Adipocyte (in vitro differentiated cells): ENCODE data around the gene FBXL4.
"Not testable (repeated sequence)": the region's sequence is repeated elsewhere in the genome, so short reads cannot be mapped to it uniquely, and the experiment has no call there.

ENCODE experiments used
- DNase-seq: peaks from one replicate; pipeline ENCODE4 v3.0.0-alpha.2; 2015; ENCODE audit warnings: low read depth
- H3K27me3 ChIP-seq: replicated peaks from 2 replicates; pipeline ENCODE4 v1.7.0; 2013; ENCODE audit warnings: mild to moderate bottlenecking, low read length, moderate library complexity; ENCODE audit not compliant: control insufficient read depth, insufficient read depth
- H3K36me3 ChIP-seq: 2 replicates; pipeline ENCODE4 v1.7.0; 2013; ENCODE audit warnings: low read length, mild to moderate bottlenecking, moderate library complexity; ENCODE audit not compliant: control insufficient read depth, insufficient read depth, severe bottlenecking
- H3K4me1 ChIP-seq: 2 replicates; pipeline ENCODE4 v1.7.0; 2013; ENCODE audit warnings: mild to moderate bottlenecking, low read length, moderate library complexity; ENCODE audit not compliant: control insufficient read depth, insufficient read depth
- H3K4me3 ChIP-seq: 2 replicates; pipeline ENCODE4 v1.7.0; 2013; ENCODE audit warnings: mild to moderate bottlenecking, low read length, moderate library complexity
- H3K9ac ChIP-seq: 2 replicates; pipeline ENCODE4 v1.7.0; 2013; ENCODE audit warnings: mild to moderate bottlenecking, low read length, moderate library complexity
- H3K9me3 ChIP-seq: 2 replicates; pipeline ENCODE4 v1.7.0; 2013; ENCODE audit warnings: mild to moderate bottlenecking, low read length, moderate library complexity; ENCODE audit not compliant: control insufficient read depth

Gene FBXL4

GRCh38 chr6:98925831-98926230, 21.9 kb downstream of the FBXL4 start:
- no peaks in the 10 kb centered on the region for H3K9me3 ChIP-seq
- peaks cover 10% of the 10 kb centered on the region for H3K36me3 ChIP-seq
- no peak overlapping the region for H3K4me3 ChIP-seq
- no peak overlapping the region for H3K9ac ChIP-seq
- DNase-seq: no peak
- no peaks in the 10 kb centered on the region for H3K27me3 ChIP-seq
- H3K4me1 ChIP-seq: peaks cover 22% of the 10 kb centered on the region

DNA sequence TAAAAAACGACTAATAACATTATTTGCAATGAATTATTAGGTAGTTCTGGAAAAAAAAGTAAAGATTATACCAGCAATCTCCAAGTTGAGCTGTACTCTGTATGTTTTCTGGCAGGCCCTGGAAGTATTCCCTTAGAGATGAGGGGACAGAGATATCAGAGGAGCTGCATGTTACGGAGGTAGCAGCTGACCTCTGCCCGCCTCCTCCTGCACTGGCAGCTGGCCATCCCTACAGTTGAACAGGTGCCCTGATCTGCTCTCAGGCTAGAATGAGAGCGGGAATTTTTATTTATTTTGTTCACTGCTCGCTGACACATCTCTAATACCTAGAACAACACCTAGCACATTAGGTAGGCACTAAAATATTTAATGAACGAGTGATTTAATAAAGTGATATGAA, 23.1 kb downstream of the FBXL4 start:
- Histone ChIP-seq H3K9me3 (no peaks in the 10 kb centered on the region), H3K36me3 (peaks cover 10% of the 10 kb centered on the region), H3K9ac (no peak overlapping the region), H3K4me3 (no peak overlapping the region), H3K4me1 (peaks cover 19% of the 10 kb centered on the region), H3K27me3 (no peaks in the 10 kb centered on the region)
- DNase-seq: no peak

- H3K4me3 ChIP-seq: no peak overlapping the region
- no peak for DNase-seq
These were observed 26.8 kb downstream of the FBXL4 start for GRCh38 chr6:98920904-98921431.

GRCh38 chr6:98910946-98911345, 36.8 kb downstream of the FBXL4 start:
- not testable (repeated sequence) for H3K4me3 ChIP-seq, H3K36me3 ChIP-seq, H3K9me3 ChIP-seq, H3K9ac ChIP-seq, DNase-seq, H3K27me3 ChIP-seq, H3K4me1 ChIP-seq

More at GRCh38 chr6:98920904-98921431, 26.8 kb downstream of the FBXL4 start:
- H3K27me3 ChIP-seq: no peaks in the 10 kb centered on the region
- H3K9ac ChIP-seq: no peak overlapping the region
- H3K4me1 ChIP-seq: peaks cover 19% of the 10 kb centered on the region
- no peaks in the 10 kb centered on the region for H3K9me3 ChIP-seq
- H3K36me3 ChIP-seq: no peaks in the 10 kb centered on the region

- no peaks in the 10 kb centered on the region for H3K9me3 ChIP-seq
- peaks cover 16% of the 10 kb centered on the region for H3K36me3 ChIP-seq
- H3K4me1 ChIP-seq: no peaks in the 10 kb centered on the region
- H3K4me3 ChIP-seq: no peak overlapping the region
- no peaks in the 10 kb centered on the region for H3K27me3 ChIP-seq
- H3K9ac ChIP-seq: no peak overlapping the region
- no peak for DNase-seq
These were observed 38.5 kb downstream of the FBXL4 start for GRCh38 chr6:98909236-98909635.

GRCh38 chr6:98906342-98906741, 41.4 kb downstream of the FBXL4 start:
- not testable (repeated sequence) for H3K9me3 ChIP-seq, H3K27me3 ChIP-seq, H3K9ac ChIP-seq, DNase-seq, H3K4me1 ChIP-seq, H3K4me3 ChIP-seq
- peaks cover 21% of the 10 kb centered on the region for H3K36me3 ChIP-seq

DNA sequence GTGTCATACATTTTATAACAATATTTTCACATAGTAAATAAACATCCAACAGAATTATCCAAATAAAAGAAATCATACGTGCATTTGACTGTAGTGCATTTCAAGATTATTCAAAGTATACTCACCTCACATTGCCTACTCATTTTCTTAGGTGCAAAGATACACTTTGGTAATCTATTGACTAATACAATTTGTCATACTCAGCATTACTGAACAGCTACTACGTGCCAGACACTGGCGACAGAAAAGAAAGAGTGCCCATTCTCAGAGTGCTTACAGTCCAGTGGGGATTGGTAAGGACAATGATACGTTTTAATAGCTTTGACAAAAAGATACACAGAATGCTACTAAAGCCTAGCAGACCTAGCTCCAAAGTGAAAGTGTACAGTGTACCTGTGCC, 42.0 kb downstream of the FBXL4 start:
- Histone ChIP-seq H3K27me3 (no peaks in the 10 kb centered on the region), H3K9me3 (no peaks in the 10 kb centered on the region), H3K4me1 (peaks cover 6% of the 10 kb centered on the region), H3K4me3 (no peak overlapping the region), H3K9ac (no peak overlapping the region), H3K36me3 (peaks cover 25% of the 10 kb centered on the region)
- DNase-seq: no peak

GRCh38 chr6:98904096-98904495, 43.6 kb downstream of the FBXL4 start:
- Histone ChIP-seq H3K36me3 (peaks cover 33% of the 10 kb centered on the region), H3K9ac (no peak overlapping the region), H3K4me1 (peaks cover 6% of the 10 kb centered on the region)

GRCh38 chr6:98900706-98901105, 47.0 kb downstream of the FBXL4 start:
- no peak for DNase-seq
- peaks cover 6% of the 10 kb centered on the region for H3K4me1 ChIP-seq
- H3K27me3 ChIP-seq: no peaks in the 10 kb centered on the region
- no peak overlapping the region for H3K4me3 ChIP-seq
- H3K36me3 ChIP-seq: peaks cover 46% of the 10 kb centered on the region
- no peak overlapping the region for H3K9ac ChIP-seq
- peaks cover 9% of the 10 kb centered on the region for H3K9me3 ChIP-seq

More at GRCh38 chr6:98904096-98904495, 43.6 kb downstream of the FBXL4 start:
- H3K9me3 ChIP-seq: peaks cover 2% of the 10 kb centered on the region
- no peaks in the 10 kb centered on the region for H3K27me3 ChIP-seq
- no peak for DNase-seq
- H3K4me3 ChIP-seq: no peak overlapping the region

- DNase-seq: peak; percentile 2
- no peaks in the 10 kb centered on the region for H3K27me3 ChIP-seq
- no peak overlapping the region for H3K9ac ChIP-seq
- no peak overlapping the region for H3K4me3 ChIP-seq
- peaks cover 9% of the 10 kb centered on the region for H3K9me3 ChIP-seq
- H3K36me3 ChIP-seq: peaks cover 26% of the 10 kb centered on the region
- peaks cover 5% of the 10 kb centered on the region for H3K4me1 ChIP-seq
These were observed 52.9 kb downstream of the FBXL4 start for GRCh38 chr6:98894810-98895209.

- Histone ChIP-seq H3K4me3 (no peak overlapping the region), H3K4me1 (no peaks in the 10 kb centered on the region), H3K27me3 (no peaks in the 10 kb centered on the region), H3K9ac (no peak overlapping the region), H3K36me3 (peaks cover 13% of the 10 kb centered on the region), H3K9me3 (no peaks in the 10 kb centered on the region)
- DNase-seq: no peak
These were observed 60.1 kb downstream of the FBXL4 start for GRCh38 chr6:98887650-98888049.

GRCh38 chr6:98885330-98885729, 62.4 kb downstream of the FBXL4 start:
- H3K36me3 ChIP-seq: peaks cover 16% of the 10 kb centered on the region
- H3K4me3 ChIP-seq: no peak overlapping the region
- H3K4me1 ChIP-seq: no peaks in the 10 kb centered on the region
- no peaks in the 10 kb centered on the region for H3K9me3 ChIP-seq
- H3K27me3 ChIP-seq: no peaks in the 10 kb centered on the region
- DNase-seq: no peak
- no peak overlapping the region for H3K9ac ChIP-seq
